GM18867 (cell line): ENCODE data around the gene ATF3.
A peak's percentile ranks its signal among the peaks of the same experiment; 100 is the strongest.
"Not testable (repeated sequence)": the region's sequence is repeated elsewhere in the genome, so short reads cannot be mapped to it uniquely, and the experiment has no call there.

Source experiments
- ATAC-seq: cut with Tn5 transposase; IDR thresholded peaks from one replicate; pipeline ENCODE4 v1.9.1; 2021; ENCODE audit warnings: mild to moderate bottlenecking, moderate library complexity; ENCODE audit not compliant: unreplicated experiment

ATF3 gene

GRCh38 chr1:212647004-212647403, 38.4 kb downstream of the ATF3 start:
- no peak for ATAC-seq

- ATAC-seq = no peak
Observed at GRCh38 chr1:212648431-212648830, 39.9 kb downstream of the ATF3 start.

GRCh38 chr1:212649020-212649419, 40.5 kb downstream of the ATF3 start:
- no peak for ATAC-seq

GRCh38 chr1:212650228-212650627, 41.7 kb downstream of the ATF3 start:
- no peak for ATAC-seq

- no peak for ATAC-seq
Observed at GRCh38 chr1:212651521-212651920, 43.0 kb downstream of the ATF3 start.

GRCh38 chr1:212651977-212652376, 43.4 kb downstream of the ATF3 start:
- no peak for ATAC-seq

GRCh38 chr1:212652609-212653008, 44.0 kb downstream of the ATF3 start:
- no peak for ATAC-seq

- no peak for ATAC-seq
Observed at GRCh38 chr1:212655668-212656440, 47.3 kb downstream of the ATF3 start.

GRCh38 chr1:212656730-212657129, 48.2 kb downstream of the ATF3 start:
- ATAC-seq = no peak

- ATAC-seq = not testable (repeated sequence)
Observed at GRCh38 chr1:212658250-212658649, 49.7 kb downstream of the ATF3 start.

- no peak for ATAC-seq
Observed at GRCh38 chr1:212664409-212665199, 56.0 kb downstream of the ATF3 start.

- peak; percentile 82 for ATAC-seq
Observed at GRCh38 chr1:212665241-212666115, 56.9 kb downstream of the ATF3 start.

- ATAC-seq = no peak
Observed at GRCh38 chr1:212666116-212666775, 57.7 kb downstream of the ATF3 start.

GRCh38 chr1:212667223-212668139, 58.9 kb downstream of the ATF3 start:
- ATAC-seq = peak; percentile 56

GRCh38 chr1:212668477-212668876, 59.9 kb downstream of the ATF3 start:
- no peak for ATAC-seq

GRCh38 chr1:212669102-212669501, 60.5 kb downstream of the ATF3 start:
- ATAC-seq = no peak

- no peak for ATAC-seq
Observed at GRCh38 chr1:212669600-212669999, 61.0 kb downstream of the ATF3 start.

GRCh38 chr1:212670301-212670700, 61.7 kb downstream of the ATF3 start:
- ATAC-seq = no peak
